NCI-H1417 (cell line): ENCODE data around the gene MYZAP.

Experiments used
- DNase-seq, 3 experiments: peaks; one replicate each; lab custom pipeline; 2025; lab: John Stamatoyannopoulos, UW

The MYZAP gene

GRCh38 chr15:57626713-57627440, 35.2 kb downstream of the MYZAP start:
- no peak for DNase-seq

DNA sequence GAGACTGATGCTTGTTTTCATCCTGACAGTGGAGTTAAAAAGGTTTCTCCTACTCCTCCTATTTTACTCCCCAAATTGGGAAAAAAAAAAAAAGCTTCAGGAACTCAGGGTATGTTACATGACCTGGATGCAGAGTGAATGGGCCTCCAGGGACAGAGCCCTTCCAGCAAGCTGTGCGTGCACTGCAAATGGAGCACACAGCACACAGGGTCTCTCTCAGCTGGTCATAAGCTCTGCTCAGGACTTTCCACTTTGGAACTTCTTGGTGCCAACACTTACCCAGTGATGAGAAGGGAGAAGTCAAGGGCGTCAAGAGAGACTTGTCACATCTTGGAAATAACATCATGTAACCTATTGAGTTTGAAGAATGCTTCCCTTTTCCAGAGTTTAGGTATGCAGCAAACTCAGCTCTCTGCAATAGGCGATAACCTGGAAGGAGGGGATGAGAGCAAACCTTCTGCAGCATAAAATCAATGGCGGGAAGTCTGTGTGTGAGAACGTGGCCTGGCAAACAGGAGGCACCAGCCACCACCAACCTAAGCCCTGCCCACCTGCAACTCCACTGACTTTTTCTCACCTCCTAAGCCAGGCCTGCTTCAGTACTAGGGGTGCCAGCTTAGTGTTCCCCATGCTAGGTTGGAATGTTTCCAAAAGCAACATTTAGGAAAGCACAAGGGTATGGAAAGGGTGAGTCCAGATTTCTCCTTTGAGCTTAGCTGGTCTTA, 39.8 kb downstream of the MYZAP start:
- DNase-seq, result no peak

DNA sequence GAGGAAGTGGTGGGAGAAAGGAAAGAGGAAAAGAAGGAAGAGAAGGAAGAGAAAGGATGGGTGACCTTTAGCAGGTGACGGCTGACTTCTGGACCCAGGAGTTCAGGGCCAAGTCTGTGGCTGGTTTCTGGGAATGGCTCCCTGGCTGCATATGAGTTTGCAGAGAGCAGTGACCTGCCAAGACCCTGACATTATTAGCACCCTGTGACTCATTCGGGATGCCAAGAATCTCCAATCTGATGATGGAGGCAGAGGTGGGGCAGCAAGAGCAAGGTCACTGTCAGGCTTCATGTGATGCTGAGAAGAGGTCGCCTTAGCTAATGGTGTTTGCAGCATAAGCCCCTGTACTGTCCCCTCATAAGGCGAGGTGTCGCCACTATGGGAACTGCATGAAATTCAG, 42.6 kb downstream of the MYZAP start:
- no peak for DNase-seq

DNA sequence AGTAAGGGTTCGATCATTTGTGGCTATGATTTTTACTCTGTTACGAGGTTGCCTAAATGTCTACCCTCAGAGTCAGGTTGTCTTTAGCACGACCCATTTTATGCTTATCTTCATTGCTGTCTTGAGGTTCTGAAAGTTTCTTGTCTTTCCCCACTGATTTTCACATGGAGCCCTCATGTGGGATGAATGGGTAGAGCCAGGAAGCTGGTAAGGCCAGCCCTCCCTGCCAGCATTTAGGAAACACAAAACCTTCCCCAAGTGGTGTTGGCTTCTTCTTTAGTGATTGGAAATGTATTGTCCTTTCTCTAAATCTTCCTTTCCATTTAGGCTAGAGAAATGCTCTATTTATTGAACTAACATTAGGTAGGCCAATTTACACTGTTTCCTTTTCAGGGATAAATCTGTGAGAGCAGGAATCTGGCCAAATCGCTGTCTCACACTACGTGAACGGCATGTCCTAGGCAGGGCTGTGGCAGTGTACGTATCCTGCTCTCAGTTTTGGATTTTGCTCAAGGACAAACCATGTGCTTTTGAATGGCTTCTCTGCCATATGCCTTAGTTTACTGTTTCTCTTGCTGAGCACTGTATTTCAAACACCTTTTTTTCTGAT, 43.7 kb downstream of the MYZAP start:
- no peak for DNase-seq

GRCh38 chr15:57637846-57638245, 46.1 kb downstream of the MYZAP start:
- no peak for DNase-seq

DNA sequence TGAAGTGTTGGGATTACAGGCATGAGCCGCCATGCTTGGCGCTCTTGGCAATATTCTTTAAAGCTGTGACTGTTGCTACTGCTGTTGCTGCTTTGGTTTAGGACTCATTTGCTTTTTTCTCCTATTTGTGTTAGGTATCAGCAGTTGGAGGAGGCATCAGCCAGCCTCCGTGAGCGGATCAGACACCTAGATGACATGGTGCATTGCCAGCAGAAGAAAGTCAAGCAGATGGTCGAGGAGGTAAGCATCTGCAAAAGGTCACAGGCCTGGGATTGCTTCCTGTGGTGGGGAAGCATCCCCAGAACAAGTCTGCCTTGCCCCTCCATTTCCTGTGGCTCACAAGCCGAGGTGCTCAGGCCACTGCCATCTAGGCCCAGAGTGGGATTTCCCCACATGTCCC, 47.6 kb downstream of the MYZAP start:
- no peak for DNase-seq

GRCh38 chr15:57640930-57641682, 49.4 kb downstream of the MYZAP start:
- DNase-seq, result peak; percentile 0 to 58 (median 31)

- no peak for DNase-seq
Measured at GRCh38 chr15:57643826-57644225, 52.1 kb downstream of the MYZAP start.

- no peak for DNase-seq
Measured at GRCh38 chr15:57646087-57646486, 54.4 kb downstream of the MYZAP start.

- no peak for DNase-seq
Measured at GRCh38 chr15:57647071-57647790, 55.5 kb downstream of the MYZAP start.

- DNase-seq, result no peak
Measured at GRCh38 chr15:57647791-57648130, 56.1 kb downstream of the MYZAP start.

DNA sequence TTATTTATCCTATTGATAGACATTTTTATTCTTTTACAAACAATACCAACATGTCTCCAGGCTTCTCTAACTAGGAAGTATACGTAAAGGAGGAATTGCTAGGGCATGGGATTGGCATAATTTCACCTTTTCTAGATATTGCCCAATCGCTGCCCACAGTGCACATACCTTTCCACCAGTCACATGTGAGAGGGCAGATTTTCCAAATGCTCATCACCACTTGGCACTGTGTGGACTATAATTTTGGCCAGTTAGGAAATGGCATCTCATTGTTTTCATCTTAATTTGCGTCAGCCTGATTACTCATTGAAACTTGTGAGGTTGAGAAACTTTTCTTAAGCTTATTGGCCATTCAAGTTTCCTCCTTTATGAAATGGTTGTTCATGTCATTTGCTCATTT, 57.4 kb downstream of the MYZAP start:
- no peak for DNase-seq

- no peak for DNase-seq
Measured at GRCh38 chr15:57651445-57651844, 59.7 kb downstream of the MYZAP start.

DNA sequence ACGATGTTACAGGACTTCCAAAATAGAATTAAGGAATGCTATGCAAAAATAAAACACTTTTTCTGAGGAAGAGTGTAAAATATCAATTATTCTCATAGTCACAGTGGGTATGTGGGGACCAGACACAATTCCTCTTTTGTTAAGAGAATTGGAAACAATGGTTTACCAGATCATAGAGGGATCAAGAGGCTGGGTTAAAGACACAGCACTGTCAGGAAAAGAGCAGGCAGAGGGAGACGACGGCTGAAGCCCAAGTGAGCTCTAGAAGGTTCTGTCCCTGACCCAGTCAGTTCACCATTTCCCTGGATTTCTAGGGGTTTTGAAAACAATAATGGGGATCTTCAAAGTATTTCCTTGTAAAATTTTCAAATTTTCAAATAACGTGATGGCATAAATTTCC, 60.8 kb downstream of the MYZAP start:
- no peak for DNase-seq

DNA sequence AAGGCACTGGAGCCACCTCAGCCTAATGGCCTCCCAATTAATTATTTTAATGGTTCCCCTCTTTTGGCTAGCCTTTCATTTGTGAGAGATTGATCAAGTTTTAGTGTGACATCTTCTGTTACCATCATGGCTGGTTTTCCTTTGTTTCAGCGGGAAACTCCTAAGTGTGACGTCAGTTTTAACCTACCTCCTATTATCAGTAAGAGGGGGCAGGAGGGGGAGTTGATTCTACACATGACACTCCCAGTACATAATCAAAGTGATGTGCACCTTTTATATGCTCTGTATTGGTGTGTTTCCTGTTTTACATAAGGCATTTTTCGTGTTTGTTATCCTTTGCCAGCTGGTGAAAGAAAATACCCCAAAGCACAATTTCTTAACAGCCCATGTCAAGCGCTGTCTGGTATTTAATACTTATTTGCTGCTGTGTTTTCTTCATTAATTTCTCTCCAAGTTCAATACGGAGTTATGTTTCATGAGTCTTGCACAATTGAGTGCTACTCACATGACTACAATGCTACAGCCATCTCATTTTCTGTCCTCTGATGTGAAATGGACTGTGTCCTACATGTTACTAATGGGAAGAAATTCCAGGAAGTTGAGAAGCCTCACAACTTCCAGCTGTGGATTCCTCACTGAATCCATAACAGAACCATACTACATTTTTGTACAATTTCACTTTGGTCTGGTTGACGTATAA, 62.6 kb downstream of the MYZAP start:
- peak in 1 of 3 experiments; percentile 42 for DNase-seq

- no peak for DNase-seq
Measured at GRCh38 chr15:57655053-57655452, 63.3 kb downstream of the MYZAP start.

DNA sequence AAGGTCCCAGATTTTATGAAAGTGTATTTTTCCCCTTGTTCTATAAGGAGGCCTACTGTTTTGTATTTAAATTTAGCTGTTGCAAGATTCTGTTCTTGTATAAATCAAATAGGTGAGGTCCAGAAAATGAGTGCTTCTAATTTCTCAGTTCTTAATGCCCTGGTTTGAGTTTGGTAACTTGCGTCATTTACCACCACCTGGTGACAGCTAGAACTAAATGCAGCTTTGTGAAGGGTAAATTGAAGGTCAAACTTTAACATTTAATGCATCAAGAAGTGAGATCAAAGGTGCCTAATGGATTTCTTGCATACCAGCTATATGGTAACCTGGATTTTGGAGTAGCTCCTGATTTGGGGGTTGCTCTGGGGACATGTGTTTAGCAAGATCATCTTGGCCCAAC, 64.1 kb downstream of the MYZAP start:
- no peak for DNase-seq

GRCh38 chr15:57656434-57656833, 64.7 kb downstream of the MYZAP start:
- no peak for DNase-seq

DNA sequence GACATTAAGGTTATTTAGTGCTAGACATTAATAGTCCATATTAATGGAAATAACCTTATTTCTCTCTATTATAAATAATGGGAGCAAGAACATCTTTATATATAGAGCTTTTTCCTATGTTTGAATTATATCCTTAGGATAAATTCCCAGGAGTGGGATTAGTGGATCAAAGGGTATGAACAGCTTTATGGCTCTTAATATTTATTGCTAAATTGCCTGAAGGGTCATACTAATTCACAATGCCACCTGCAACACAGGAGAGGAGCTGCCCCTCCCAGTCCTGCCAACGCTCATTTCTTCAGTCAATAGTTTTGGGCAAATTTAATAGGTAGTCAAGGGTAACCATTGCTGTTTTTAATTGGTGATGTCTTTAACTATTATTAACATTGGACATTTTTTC, 65.9 kb downstream of the MYZAP start:
- DNase-seq, result peak in 1 of 3 experiments; percentile 77

DNA sequence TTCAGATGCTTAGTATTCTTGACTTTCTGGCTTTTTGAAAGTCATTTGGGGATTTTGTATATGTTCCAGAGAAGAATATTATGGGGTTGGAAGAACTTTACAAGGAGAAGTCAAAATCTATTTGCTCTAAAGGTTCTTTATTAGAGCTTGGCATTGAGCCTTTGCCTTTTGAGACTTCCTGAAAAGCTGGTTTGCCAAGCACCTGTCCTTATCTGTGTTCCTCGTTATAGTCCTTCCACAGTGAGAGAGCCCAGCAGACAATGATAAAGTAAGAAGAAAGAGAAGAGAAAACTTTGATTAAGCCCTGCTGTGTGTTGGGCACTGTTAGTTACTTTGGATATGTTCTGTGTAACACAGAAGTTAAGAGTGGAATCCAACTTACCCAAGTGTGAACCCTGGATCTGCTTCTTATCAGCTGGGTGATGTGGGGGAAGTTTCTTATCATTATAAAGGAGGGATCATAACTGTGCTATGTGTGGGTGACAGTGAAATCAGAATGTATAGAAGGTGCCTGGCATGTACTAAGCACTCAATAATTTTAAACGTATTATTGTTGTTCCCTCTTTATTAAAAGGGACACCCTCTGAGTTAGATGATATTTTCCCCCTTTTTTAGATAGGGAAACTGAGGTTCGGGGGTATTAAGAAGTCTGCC, 70.5 kb downstream of the MYZAP start:
- DNase-seq, result peak in 1 of 3 experiments; percentile 15

DNA sequence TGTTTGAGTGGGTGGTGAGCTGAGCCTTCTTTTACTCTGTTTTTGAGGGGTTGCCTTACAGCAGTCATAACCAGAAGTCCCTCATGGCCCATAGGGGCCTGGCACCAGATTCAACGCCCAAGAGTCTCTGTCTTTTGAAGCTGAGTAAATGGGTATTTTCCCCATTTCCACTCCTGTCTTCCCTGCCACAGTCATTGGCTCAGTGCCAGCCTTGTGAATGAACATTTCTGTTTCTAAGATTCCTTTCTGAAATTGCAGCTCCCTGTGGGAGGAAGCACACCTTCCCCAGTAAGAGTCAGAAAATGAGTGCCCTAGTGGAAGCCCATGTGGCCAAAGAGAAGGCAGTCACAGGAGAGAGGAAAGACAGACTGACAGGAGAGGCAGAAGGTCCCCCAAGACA, 71.1 kb downstream of the MYZAP start:
- DNase-seq, result peak in 1 of 3 experiments; percentile 22
